ENCODE measurements around the gene GTF2IRD1. TPM values are rescaled to one million over a fixed set of nuclear protein-coding genes. Genes with fewer than 3 reads are reported as not detected.

The GTF2IRD1 gene
- total and polyA plus RNA-seq, 2 of the 13 experiments (the other 11 are each of a cell fraction or from before 2014, with no cell fraction given): 16.5 to 26.7 TPM

GRCh38 chr7:74417419-74417971 lies 36.2 kb upstream of the GTF2IRD1 start (continued):
- TF ChIP-seq ZFP36 (IDR thresholded peaks at IDR 0.05; ENCODE audit: borderline replicate concordance, low read depth, low read length, partially characterized antibody) (no peak), ZNF740 (CRISPR knock-in tag; IDR thresholded peaks at IDR 0.05) (no peak), ZBTB2 (CRISPR knock-in tag; IDR thresholded peaks at IDR 0.05; ENCODE audit: low read depth) (no peak), ELF4 (CRISPR knock-in tag; IDR thresholded peaks at IDR 0.05; ENCODE audit: borderline replicate concordance) (no peak), EED (CRISPR knock-in tag; IDR thresholded peaks at IDR 0.05) (no peak), ARID5B (CRISPR knock-in tag; IDR thresholded peaks at IDR 0.05) (no peak), ZNF709 (CRISPR knock-in tag; IDR thresholded peaks at IDR 0.05) (no peak), TIGD3 (CRISPR knock-in tag; IDR thresholded peaks at IDR 0.05; ENCODE audit: borderline replicate concordance) (no peak), RERE (CRISPR knock-in tag; IDR thresholded peaks at IDR 0.05; ENCODE audit: low read depth) (no peak), ZNF501 (CRISPR knock-in tag; IDR thresholded peaks at IDR 0.05) (no peak), ZNF263 (CRISPR knock-in tag; IDR thresholded peaks at IDR 0.05) (no peak), ZNF124 (CRISPR knock-in tag; IDR thresholded peaks at IDR 0.05) (0 out of 2 replicates have a peak, but pooled peaks have one; percentile 52), ZNF543 (CRISPR knock-in tag; IDR thresholded peaks at IDR 0.05) (no peak), FOXK1 (CRISPR knock-in tag; IDR thresholded peaks at IDR 0.05; ENCODE audit: borderline replicate concordance, low read depth) (0 out of 2 replicates have a peak, but pooled peaks have one; percentile 18), KMT2B (CRISPR knock-in tag; IDR thresholded peaks at IDR 0.05) (no peak; the same call in 1 of the 2 replicates), MED8 (CRISPR knock-in tag; IDR thresholded peaks at IDR 0.05; ENCODE audit: insufficient replicate concordance) (no peak), HOXA3 (CRISPR knock-in tag; IDR thresholded peaks at IDR 0.05) (no peak), FOXK2 (IDR thresholded peaks at IDR 0.05) (no peak)
